Midbrain (tissue), 1 donor: ENCODE results near the gene SH3BP4.
"Not testable (repeated sequence)": the region's sequence is repeated elsewhere in the genome, so short reads cannot be mapped to it uniquely, and the experiment has no call there.

Experiments
- DNase-seq: peaks from one replicate; lab custom pipeline; 2025; lab: John Stamatoyannopoulos, UW

The SH3BP4 gene

GRCh38 chr2:235017441-235017840, 65.6 kb downstream of the SH3BP4 start:
- no peak for DNase-seq

DNA sequence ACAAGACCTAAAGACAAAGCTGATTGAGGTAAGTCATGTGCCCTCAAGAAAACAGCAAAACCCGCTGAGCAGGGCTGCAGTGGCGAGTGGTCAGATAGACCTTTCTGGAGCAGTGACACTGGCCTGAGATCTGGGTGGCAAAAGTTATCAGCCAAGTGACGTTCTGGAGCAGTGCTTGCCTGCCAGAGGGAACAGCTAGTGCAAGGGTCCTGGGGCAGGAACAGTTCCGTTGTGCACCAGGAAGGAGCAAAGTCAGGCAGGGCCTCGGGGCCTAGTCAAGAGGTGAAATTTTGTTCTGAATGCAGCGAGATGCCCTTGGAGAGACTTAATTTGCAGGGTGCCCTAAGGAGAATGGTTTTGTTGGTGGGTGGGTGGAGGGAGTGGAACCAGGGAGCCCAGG, 67.0 kb downstream of the SH3BP4 start:
- no peak for DNase-seq

DNA sequence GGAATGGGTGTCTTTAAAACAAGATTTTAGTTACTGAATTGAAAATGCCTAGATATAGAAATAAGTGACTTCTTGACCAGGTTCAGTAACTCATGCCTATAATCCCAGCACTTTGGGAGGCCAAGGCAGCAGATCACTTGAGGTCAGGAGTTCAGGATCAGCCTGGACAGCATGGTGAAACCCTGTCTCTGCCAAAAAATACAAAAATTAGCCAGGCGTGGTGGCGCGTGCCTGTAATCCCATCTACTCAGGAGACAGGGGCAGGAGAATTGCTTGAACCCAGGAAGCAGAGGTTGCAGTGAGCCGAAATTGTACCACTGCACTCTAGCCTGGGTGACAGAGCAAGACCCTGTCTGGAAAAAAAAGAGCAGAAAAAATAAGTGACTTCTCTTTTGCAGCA, 68.3 kb downstream of the SH3BP4 start:
- DNase-seq: not testable (repeated sequence)

GRCh38 chr2:235021752-235022151, 69.9 kb downstream of the SH3BP4 start:
- DNase-seq: no peak

DNA sequence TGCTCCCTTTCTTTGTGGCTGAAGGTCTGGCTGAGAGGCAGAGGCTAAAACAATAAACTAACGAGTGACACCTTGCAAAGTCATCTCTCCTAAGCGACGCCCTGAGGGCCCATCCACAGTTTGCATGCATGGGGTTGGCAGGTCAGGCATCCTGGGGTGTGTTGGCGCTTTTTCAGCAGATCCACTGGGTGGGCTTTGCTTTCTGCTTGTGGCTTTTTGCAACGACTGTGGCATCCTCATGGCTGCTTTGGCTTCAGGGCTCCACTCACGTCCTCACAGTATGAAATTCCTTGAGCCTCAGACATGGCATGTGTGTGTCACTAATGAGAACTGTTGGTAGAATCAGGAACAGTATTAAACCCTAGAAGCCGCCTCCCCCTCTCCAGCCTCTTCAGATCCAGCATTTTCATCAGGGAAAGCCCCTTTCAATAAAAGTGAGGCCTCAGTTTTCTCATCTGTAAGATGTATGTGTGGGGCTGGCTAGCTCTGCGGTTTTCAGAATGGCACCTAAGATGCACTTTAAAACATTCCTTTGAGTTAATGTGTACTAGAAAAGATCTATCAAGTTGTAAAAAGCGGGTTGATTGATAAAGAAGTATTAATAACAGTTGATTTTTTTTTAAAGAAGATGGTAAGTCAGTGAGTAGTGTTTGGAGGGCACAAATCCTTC, 72.5 kb downstream of the SH3BP4 start:
- DNase-seq: no peak

DNA sequence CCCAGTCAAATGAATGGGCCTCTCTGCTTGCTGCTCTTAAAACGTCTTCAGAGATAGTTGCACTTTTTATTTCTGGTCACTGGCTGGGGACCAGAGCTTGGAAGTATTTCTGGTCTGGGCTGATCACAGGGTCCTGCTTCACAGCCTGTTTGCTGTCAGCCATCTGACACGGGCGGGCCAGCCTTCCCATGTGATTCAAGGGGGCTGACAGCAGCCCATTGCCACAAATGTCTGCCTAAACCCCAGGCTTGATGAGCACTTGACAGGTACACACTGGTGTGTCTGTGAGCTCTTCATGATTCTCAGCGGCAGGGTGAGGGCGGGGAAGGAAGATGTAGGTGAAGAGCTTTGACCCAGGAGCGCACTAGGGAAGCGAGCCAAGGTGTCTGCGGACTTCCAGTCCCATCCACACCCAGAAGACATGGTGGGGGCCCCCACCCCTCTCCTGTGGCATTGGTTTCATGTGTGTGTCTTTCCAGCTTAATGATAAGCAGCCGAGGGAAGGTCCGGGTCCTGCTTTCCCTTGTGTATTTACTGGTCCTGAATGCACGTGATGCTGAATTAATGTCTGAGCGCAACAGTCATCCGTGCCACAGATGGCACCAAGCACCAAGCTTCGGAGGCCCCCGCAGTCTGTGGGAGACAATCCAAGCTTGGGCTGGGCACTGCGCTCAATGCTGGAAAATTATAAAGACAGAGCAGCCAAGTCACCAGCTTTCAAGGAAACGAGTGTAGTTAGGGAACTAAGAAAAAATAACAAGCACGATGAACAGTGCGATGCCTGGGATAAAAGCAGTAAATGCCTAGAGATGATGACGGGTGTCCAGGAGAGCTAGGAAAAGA, 73.3 kb downstream of the SH3BP4 start:
- DNase-seq: no peak

DNA sequence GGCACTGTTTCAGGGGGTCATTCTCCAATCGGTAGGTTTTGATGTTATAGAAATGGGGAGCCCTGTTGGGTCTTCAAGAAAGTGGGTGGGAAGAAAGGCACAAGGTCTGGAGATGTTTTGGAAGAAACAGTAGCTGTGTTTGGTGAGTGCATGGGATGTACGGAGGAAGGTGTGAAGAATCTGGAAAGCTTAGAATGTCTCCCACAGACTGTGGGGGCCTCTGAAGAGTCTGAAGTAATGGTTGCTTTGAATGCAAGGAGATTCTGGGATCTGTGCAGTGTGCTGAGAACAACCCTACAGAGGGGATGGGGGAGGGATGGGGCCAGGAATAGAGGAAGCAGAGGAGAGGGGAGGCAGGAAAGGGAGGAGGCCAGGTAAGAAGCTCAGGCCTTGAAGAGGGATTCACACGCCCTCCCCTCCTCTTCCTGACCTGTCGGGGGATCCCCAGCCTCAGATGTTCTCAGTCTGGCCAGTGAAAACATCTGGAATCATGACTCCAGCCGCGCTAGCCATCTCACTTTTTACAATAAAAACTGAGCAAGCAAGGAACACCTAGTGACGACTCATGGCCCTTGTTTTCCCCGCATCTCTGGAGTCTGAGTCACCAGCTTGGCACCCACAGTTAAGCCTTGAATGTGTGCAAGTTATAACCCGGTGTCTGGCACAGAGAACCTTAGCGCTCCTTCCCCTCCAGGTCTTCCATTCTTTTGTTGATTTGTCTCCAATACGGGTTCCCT, 74.2 kb downstream of the SH3BP4 start:
- no peak for DNase-seq

DNA sequence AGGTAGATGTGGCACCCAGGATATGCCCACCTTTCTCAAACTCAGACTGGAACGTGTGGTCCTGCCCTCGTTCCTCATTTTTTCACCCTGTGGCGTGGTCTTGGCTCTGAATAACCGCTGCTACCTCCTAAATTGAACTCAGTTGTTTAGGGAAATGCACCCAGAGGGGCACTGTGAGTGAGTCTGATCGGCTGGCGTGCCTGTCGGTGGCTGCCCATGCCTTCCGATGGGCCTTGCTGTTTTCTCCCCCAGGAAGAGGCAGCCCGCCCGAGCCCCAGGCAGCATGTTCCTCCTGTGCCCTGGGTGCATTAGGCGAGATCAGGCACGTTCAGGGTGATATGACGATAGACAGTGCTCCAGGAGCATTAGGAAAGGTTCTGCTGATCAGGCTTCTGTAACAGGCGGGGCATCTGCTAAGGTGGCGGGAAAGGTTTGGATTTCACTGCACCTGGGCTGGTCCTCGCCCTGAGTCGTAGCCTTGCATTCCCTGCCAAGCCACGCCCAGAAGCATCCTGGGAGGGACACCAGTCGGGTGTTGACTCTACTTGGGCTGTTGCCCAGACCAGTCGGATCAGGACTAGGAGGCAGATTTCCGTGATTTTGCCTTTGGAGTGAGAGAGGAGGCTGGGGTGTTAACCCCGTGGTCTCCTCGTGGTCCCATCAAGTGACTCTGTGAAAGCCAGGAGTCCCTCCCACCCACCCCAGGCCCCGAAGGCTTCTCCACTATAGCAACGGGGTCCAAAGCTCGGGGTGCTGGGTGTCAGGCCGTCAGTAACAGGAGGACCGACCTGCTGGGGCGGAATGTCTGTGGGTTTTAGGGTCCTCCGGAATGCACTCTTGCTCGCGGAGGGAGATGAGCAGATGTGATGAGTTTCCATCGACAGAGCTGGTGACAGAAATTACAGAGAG, 75.1 kb downstream of the SH3BP4 start:
- DNase-seq: no peak

GRCh38 chr2:235027558-235028214, 75.9 kb downstream of the SH3BP4 start:
- DNase-seq: peak; percentile 16

- DNase-seq: no peak
Measured at GRCh38 chr2:235028646-235029045, 76.8 kb downstream of the SH3BP4 start.

DNA sequence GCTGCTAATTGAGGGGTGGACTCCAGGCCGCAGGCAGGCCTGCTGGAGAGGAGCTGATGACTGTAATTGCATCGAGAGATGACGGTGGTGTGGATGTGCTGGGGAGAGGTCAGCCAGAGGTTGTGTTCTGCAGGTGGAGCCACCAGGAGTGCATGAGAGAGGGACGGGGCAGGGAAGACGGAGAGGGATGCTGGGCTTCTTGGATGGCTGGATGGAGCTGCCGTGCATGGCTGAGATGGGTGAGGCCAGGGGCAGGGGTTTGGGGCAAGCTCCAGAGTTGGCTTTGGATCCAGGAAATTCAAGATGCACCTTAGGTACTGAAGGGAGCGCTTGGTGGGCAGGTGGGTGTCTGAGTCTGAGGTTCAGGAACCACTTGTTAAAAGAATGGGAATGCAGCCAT, 77.2 kb downstream of the SH3BP4 start:
- no peak for DNase-seq

DNA sequence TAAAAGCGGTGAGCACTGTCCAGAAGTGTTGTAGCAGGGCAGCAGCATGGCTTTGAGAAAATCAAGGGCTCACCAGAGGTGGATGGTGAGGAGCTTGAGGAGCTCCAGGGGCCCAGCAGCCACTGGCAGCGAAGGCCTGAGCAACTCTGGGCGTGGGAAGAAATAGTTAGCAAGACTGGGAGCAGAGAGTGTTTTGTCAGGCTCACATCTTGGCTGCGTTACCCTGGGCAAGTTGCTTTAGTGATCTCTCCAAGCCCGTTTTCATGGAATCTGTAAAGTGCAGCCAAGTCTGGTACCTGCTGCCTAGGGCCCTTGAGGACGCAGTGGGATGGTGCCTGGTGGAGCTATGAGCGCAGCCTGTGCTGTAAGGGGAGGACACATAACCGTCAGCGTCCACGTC, 78.3 kb downstream of the SH3BP4 start:
- DNase-seq: no peak

- no peak for DNase-seq
Measured at GRCh38 chr2:235030936-235031335, 79.1 kb downstream of the SH3BP4 start.

- DNase-seq: no peak
Measured at GRCh38 chr2:235031686-235032373, 80.0 kb downstream of the SH3BP4 start.

GRCh38 chr2:235032466-235032865, 80.6 kb downstream of the SH3BP4 start:
- no peak for DNase-seq

GRCh38 chr2:235032949-235033348, 81.1 kb downstream of the SH3BP4 start:
- DNase-seq: no peak

GRCh38 chr2:235034265-235035118, 82.7 kb downstream of the SH3BP4 start:
- no peak for DNase-seq

DNA sequence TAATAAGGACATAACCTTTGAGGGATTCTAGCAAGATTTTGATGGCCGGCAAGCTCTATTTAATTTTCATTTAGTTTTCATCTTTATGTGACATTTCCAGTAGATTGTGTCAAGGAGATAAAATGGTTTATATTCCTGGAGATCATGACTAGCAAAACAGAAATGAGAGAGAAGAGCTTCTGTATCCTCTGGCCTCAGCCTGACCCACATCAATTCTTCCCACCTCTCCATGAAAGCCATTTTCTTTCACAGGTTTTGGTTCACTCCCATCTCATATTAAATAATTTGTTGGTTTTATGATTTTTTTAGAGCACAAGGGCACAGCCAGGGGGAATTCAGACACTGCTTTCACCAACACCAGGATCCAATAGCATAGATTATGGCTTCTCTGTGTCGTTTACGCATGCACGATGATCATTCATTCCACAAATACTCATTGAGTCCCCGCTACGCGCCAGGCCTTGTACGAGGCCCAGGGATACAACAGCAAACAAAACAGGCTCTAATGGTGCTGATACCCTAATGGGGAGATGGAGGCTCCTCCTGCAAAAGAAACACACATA, 85.9 kb downstream of the SH3BP4 start:
- no peak for DNase-seq

DNA sequence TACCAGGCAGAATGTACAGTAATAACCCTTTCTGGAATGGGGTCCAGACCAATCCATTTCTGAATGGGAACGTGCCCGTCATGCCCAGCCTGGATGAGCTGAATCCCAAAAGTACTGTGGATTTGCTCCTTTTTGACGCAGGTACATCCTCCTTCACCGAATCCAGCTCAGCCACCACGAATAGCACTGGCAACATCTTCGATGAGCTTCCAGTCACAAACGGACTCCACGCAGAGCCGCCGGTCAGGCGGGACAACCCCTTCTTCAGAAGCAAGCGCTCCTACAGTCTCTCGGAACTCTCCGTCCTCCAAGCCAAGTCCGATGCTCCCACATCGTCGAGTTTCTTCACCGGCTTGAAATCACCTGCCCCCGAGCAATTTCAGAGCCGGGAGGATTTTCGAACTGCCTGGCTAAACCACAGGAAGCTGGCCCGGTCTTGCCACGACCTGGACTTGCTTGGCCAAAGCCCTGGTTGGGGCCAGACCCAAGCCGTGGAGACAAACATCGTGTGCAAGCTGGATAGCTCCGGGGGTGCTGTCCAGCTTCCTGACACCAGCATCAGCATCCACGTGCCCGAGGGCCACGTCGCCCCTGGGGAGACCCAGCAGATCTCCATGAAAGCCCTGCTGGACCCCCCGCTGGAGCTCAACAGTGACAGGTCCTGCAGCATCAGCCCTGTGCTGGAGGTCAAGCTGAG, 89.6 kb downstream of the SH3BP4 start:
- DNase-seq: no peak
